PC-9 (cell line): ENCODE measurements around the gene CDK11B. TPM values are rescaled to one million over a fixed set of nuclear protein-coding genes. Genes with fewer than 3 reads are reported as not detected.
"Not testable (repeated sequence)": the region's sequence is repeated elsewhere in the genome, so short reads cannot be mapped to it uniquely, and the experiment has no call there.

Source experiments
- Bru-seq: library from RNA; stranded (reverse); fragments of 400-500 nt; gene quantifications from one replicate; lab custom pipeline; 2021; lab: Mats Ljungman, UMichigan
- BruChase-seq, 2 experiments: library from RNA; stranded (reverse); fragments of 400-500 nt; gene quantifications; one replicate each; lab custom pipeline; 2021; lab: Mats Ljungman, UMichigan
- BruUV-seq: library from RNA; stranded (reverse); fragments of 400-500 nt; replicated peaks from 2 replicates; lab custom pipeline; 2021; lab: Mats Ljungman, UMichigan
- CTCF ChIA-PET: fragments of 300-600 bp; sonication (Branson Sonifier 250); formaldehyde crosslinking; loops from one replicate; lab custom pipeline; 2022; ENCODE audit warnings: antibody characterized with exemption; lab: Charles Lee
- POLR2A ChIA-PET: fragments of 300-600 bp; sonication (Branson Sonifier 250); formaldehyde crosslinking; loops from one replicate; lab custom pipeline; 2022; ENCODE audit warnings: antibody characterized with exemption; ENCODE audit not compliant: unreplicated experiment; lab: Charles Lee
- DNase-seq, 2 experiments: peaks; one replicate each; pipeline versions ENCODE4 v3.0.0 to v3.0.0-alpha.2; 2015 to 2022; ENCODE audit warnings: mixed read lengths in 1 of 2
- H2AFZ ChIP-seq: fragments of 200-600 bp; sonication (generic); 2 replicates; pipeline ENCODE4 v1.8.1; 2017; ENCODE audit warnings: antibody characterized with exemption
- H3F3A ChIP-seq: fragments of 200-600 bp; sonication (generic); 2 replicates; pipeline ENCODE4 v1.8.1; 2017; ENCODE audit warnings: antibody characterized with exemption, mild to moderate bottlenecking, low read depth; ENCODE audit not compliant: insufficient read depth
- H3K27ac ChIP-seq: fragments of 200-600 bp; sonication (generic); 2 replicates; pipeline ENCODE4 v1.6.1; 2016; ENCODE audit warnings: mixed run types
- H3K27me3 ChIP-seq: fragments of 200-600 bp; sonication (generic); 2 replicates; pipeline ENCODE4 v1.6.1; 2016; ENCODE audit warnings: low read depth, mixed run types; ENCODE audit not compliant: insufficient read depth
- H3K36me3 ChIP-seq: fragments of 200-600 bp; sonication (generic); 2 replicates; pipeline ENCODE4 v1.6.1; 2016; ENCODE audit warnings: low read depth, mixed run types
- H3K4me1 ChIP-seq: fragments of 200-600 bp; sonication (generic); replicated peaks from 2 replicates; pipeline ENCODE4 v1.6.1; 2016; ENCODE audit warnings: mixed run types; ENCODE audit not compliant: insufficient read depth
- H3K4me2 ChIP-seq: fragments of 200-600 bp; sonication (generic); 2 replicates; pipeline ENCODE4 v1.6.1; 2017; ENCODE audit warnings: mixed run types
- H3K4me3 ChIP-seq: fragments of 200-600 bp; sonication (generic); 2 replicates; pipeline ENCODE4 v1.6.1; 2016; ENCODE audit warnings: mixed run types
- H3K79me2 ChIP-seq: fragments of 200-600 bp; sonication (generic); 2 replicates; pipeline ENCODE4 v1.6.1; 2017; ENCODE audit warnings: low read depth, mixed run types
- H3K9me2 ChIP-seq: fragments of 200-600 bp; sonication (generic); 2 replicates; pipeline ENCODE4 v1.8.1; 2017; ENCODE audit warnings: mild to moderate bottlenecking; ENCODE audit not compliant: insufficient read depth
- H3K9me3 ChIP-seq: fragments of 200-600 bp; sonication (generic); 2 replicates; pipeline ENCODE4 v1.8.1; 2016; ENCODE audit warnings: low read depth; ENCODE audit not compliant: insufficient read depth
- H4K20me1 ChIP-seq: fragments of 200-600 bp; sonication (generic); 2 replicates; pipeline ENCODE4 v1.8.1; 2017; ENCODE audit not compliant: insufficient read depth
- intact Hi-C: fragments of 100-400 bp; cut with micrococcal nuclease; formaldehyde crosslinking; loops from one replicate; pipeline ENCODE4 v1.10.0; 2022; ENCODE audit not compliant: unreplicated experiment
- long read RNA-seq: library from polyadenylated mRNA; stranded (forward); transcript quantifications from one replicate; pipeline ENCODE4 v2.0.0, GENCODE V29; 2022
- total RNA-seq: library from RNA; stranded (reverse); gene quantifications from 2 replicates; pipeline ENCODE4 v1.2.3, GENCODE V29; 2021
- TF ChIP-seq, protein P1 (sequence below): fragments of 200-600 bp; sonication (generic); conservative IDR thresholded peaks from 2 replicates; pipeline ENCODE4 v1.6.1; 2017; ENCODE audit warnings: mixed run types, antibody characterized with exemption, mild to moderate bottlenecking, moderate library complexity

Gene CDK11B
- 21.2 and 22.5 TPM in 2 replicates for total RNA-seq
- percentile 71 among the genes with signal in this experiment for Bru-seq, nascent RNA
- percentile 69 among the genes with signal in this experiment for BruChase-seq, experiment 1, labeled RNA remaining after a 2-hour chase
- BruChase-seq, experiment 2, labeled RNA remaining after a 6-hour chase = percentile 77 among the genes with signal in this experiment
- long read RNA-seq, partial matches to known transcripts = 6 of 19 reads
- long read RNA-seq, other reads (novel, unspliced or antisense) = 9 of 19 reads

- H3K9me2 ChIP-seq, H4K20me1 ChIP-seq, H3K9me3 ChIP-seq, H3F3A ChIP-seq, H3K27me3 ChIP-seq, H3K4me1 ChIP-seq, CTCF ChIA-PET: not testable (repeated sequence)
- intact Hi-C loops = loop anchor here (5.0 kb wide), 2 partner anchors 63 to 87 kb away; partner anchors contain the start of genes CDK11A and SSU72
- DNase-seq = peak; percentile 97
- Histone ChIP-seq H3K4me2 (peak within 1 kb of the TSS; percentile 63), H2AFZ (peak within 1 kb of the TSS; percentile 70; the same call in 1 of the 2 replicates), H3K27ac (peak within 1 kb of the TSS; percentile 72), H3K36me3 (peaks cover 23% of the 10 kb centered on the region; the same call in 1 of the 2 replicates), H3K4me3 (peak within 1 kb of the TSS; percentile 55), H3K79me2 (peaks cover 14% of the 10 kb centered on the region)
- POLR2A ChIA-PET = interaction anchor here (0.7 kb wide), 1 partner anchor 424 kb away, joined by 6 read pairs; no protein-coding TSS in a partner anchor
- TF ChIP-seq, protein P1, sequence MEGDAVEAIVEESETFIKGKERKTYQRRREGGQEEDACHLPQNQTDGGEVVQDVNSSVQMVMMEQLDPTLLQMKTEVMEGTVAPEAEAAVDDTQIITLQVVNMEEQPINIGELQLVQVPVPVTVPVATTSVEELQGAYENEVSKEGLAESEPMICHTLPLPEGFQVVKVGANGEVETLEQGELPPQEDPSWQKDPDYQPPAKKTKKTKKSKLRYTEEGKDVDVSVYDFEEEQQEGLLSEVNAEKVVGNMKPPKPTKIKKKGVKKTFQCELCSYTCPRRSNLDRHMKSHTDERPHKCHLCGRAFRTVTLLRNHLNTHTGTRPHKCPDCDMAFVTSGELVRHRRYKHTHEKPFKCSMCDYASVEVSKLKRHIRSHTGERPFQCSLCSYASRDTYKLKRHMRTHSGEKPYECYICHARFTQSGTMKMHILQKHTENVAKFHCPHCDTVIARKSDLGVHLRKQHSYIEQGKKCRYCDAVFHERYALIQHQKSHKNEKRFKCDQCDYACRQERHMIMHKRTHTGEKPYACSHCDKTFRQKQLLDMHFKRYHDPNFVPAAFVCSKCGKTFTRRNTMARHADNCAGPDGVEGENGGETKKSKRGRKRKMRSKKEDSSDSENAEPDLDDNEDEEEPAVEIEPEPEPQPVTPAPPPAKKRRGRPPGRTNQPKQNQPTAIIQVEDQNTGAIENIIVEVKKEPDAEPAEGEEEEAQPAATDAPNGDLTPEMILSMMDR = peak; percentile 46; the same call in 1 of the 2 replicates
- TSS peak; percentile 40 for BruUV-seq
Observed at GRCh38 chr1:1658583-1659549, at the start of gene CDK11B. TSS of gene CDK11B (minus strand) at chr1:1659004. CDS start at chr1:1657485, 1,519 bp downstream.

GRCh38 chr1:1707897-1708296, 49.1 kb upstream of the CDK11B start:
- H3K36me3 ChIP-seq, CTCF ChIA-PET, intact Hi-C loops, DNase-seq, H4K20me1 ChIP-seq, BruUV-seq, H3K27me3 ChIP-seq, H3K4me3 ChIP-seq, H2AFZ ChIP-seq, H3K9me2 ChIP-seq, H3K27ac ChIP-seq, POLR2A ChIA-PET, H3K4me2 ChIP-seq, H3K9me3 ChIP-seq, H3K4me1 ChIP-seq, H3F3A ChIP-seq, H3K79me2 ChIP-seq: not testable (repeated sequence)

GRCh38 chr1:1707241-1707640, 48.4 kb upstream of the CDK11B start:
- H3K9me2 ChIP-seq, intact Hi-C loops, H3K36me3 ChIP-seq, POLR2A ChIA-PET, H3K4me2 ChIP-seq, H3K27me3 ChIP-seq, H3K79me2 ChIP-seq, CTCF ChIA-PET, H3K4me3 ChIP-seq, H3K4me1 ChIP-seq, H3K9me3 ChIP-seq, H2AFZ ChIP-seq, H4K20me1 ChIP-seq, H3K27ac ChIP-seq, DNase-seq, BruUV-seq, H3F3A ChIP-seq: not testable (repeated sequence)

- H2AFZ ChIP-seq, BruUV-seq: not testable (repeated sequence)
Observed at GRCh38 chr1:1705623-1706022, 46.8 kb upstream of the CDK11B start.

DNA sequence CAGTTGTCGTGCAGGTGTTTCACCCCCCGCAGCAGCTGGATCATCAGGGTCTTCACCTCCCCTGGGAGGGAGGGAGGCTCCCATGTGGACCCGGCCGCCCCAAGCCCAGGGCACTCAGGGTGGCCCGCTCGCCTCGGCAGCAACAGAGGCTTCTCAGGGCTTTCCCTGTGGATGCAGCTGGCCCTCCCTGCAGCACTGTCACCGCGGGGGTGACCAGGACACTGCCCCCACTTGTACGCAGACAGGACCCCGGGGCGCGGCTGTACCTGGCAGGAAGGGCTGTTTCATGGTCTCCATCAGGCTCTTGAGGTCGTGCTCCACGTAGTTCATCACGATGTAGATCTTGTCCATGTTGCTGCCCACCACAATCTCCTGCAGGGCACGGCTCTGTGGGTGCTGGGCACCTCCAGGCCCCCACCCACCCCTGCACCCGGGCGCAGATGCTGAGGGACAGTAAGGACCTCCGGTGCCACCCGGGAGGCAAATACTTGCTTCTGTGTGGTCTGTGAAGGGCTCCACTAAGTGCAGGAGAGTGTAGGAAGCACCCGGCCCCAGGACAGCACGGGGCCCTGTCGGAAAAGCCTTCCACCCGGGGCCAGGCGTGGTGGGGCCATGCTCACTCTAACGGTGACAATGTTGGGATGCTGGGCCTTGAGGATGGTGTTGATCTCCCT, 45.6 kb upstream of the CDK11B start:
- H3K4me1 ChIP-seq, H3K79me2 ChIP-seq, H3K9me2 ChIP-seq, H3F3A ChIP-seq, CTCF ChIA-PET, DNase-seq, H2AFZ ChIP-seq, H3K9me3 ChIP-seq, H3K27me3 ChIP-seq, BruUV-seq, H3K27ac ChIP-seq, H3K4me2 ChIP-seq, H4K20me1 ChIP-seq, intact Hi-C loops, POLR2A ChIA-PET, H3K4me3 ChIP-seq, H3K36me3 ChIP-seq: not testable (repeated sequence)

More at GRCh38 chr1:1705623-1706022, 46.8 kb upstream of the CDK11B start:
- H3K9me3 ChIP-seq, H3K27ac ChIP-seq, H3K79me2 ChIP-seq, H3K4me2 ChIP-seq, H3K4me1 ChIP-seq, H3K9me2 ChIP-seq, intact Hi-C loops, POLR2A ChIA-PET, CTCF ChIA-PET, H3K4me3 ChIP-seq, DNase-seq, H4K20me1 ChIP-seq, H3K27me3 ChIP-seq, H3F3A ChIP-seq, H3K36me3 ChIP-seq: not testable (repeated sequence)
